ENCODE data around the gene ZCCHC17.

ZCCHC17 gene

DNA sequence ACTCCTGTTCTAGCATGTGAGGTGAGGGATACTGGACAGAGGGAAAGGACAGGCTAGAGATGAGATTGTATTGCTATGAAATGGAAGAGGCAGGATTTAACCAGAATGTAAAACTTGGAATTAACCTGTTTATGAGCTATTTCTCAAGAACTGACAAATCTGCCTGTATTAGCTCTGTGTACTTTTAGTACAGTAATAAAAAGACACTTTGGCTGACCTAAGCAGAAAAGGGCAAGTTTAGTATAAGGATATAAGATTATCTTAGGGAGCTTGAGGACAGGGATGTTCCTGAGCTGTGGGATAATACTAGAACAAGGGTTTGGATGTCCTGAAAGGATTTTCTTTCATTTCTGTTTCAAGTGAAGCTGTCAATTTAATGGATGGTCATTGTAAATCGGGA is 11.2 kb downstream of the ZCCHC17 start:
- DNase-seq, result no peak

GRCh38 chr1:31310198-31310597 is 13.4 kb downstream of the ZCCHC17 start:
- DNase-seq, result no peak

- no peak for DNase-seq
These were observed 19.1 kb downstream of the ZCCHC17 start for GRCh38 chr1:31315902-31316301.

GRCh38 chr1:31318146-31318545 is 21.3 kb downstream of the ZCCHC17 start:
- DNase-seq, result no peak

- no peak for DNase-seq
These were observed 27.3 kb downstream of the ZCCHC17 start for GRCh38 chr1:31324093-31324492.

- DNase-seq, result no peak
These were observed 28.2 kb downstream of the ZCCHC17 start for GRCh38 chr1:31324992-31325391.

DNA sequence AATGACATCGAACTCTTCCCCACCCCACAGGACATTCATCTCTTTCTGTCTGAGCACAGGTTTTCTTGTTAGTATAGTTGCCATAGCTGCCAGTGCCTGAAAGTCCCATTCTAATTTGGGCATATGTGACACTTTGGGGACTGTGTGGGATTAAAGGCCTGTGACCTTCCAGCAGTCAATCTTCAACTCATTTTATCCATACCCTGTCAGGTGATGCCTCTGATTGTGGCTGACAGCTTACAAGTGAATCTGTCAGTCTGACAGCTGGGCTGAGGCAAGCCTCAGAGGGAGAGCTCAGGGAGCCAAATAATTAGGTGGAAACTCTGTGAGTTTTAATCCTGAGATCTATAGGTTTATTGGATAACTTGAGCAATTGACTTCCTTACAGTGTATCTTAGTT is 29.6 kb downstream of the ZCCHC17 start:
- DNase-seq, result no peak

- DNase-seq, result no peak
These were observed 30.5 kb downstream of the ZCCHC17 start for GRCh38 chr1:31327381-31327780.

DNA sequence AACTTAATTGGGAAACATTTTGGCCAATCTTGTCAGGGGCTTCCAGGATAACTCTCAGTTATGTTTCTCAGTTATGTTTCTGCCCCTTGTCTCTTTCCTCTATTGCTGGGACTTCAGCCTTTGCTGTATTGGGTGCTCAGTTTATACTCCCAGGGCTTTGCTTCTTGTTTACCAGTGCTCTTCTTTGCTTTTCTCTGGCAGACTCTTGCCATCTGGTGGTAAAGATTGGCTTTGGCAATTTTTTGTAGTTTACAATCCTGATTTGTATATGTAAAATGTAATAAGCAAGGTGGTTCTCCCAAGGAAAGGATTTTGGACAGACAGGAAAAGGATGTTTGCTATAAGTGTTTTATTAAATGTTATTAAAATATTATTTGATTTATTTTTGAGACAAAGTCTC is 38.2 kb downstream of the ZCCHC17 start:
- no peak for DNase-seq

- no peak for DNase-seq
These were observed 40.0 kb downstream of the ZCCHC17 start for GRCh38 chr1:31336687-31337467.

DNA sequence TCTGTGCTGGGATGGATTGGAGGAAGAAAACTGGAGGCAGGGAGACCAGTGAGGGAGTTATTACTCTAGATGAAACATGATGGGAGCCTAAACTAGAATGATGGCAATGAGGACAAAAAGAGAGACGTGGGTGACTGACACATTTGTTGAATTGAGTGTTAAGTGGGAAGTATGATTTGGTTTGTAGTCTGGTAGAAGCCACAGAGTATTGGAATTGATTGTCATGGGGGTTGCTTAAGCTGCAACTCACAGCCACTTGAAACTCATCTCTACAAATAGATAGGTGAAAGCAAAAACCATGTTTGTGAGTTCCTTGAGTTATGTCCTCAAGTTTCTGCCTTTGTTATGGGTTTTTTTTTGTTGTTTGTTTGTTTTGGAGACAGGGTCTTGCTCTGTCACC is 47.7 kb downstream of the ZCCHC17 start:
- DNase-seq, result no peak

DNA sequence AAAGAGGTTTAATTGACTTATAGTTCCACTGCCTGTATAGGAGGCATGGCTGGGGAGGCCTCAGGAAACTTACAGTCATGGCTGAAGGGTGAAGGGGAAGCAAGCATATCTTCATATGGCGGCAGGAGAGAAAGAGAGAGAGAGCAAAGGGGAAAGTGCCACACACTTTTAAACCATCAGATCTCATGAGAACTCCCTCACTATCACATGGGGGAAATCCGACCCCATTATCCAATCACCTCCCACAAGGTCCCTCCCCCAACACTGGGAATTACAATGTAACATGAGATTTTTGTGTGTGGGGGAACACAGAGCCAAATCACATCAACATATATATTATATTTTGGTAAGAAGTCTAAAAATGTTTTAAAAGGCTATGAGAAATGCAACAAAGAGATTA is 48.8 kb downstream of the ZCCHC17 start:
- no peak for DNase-seq

DNA sequence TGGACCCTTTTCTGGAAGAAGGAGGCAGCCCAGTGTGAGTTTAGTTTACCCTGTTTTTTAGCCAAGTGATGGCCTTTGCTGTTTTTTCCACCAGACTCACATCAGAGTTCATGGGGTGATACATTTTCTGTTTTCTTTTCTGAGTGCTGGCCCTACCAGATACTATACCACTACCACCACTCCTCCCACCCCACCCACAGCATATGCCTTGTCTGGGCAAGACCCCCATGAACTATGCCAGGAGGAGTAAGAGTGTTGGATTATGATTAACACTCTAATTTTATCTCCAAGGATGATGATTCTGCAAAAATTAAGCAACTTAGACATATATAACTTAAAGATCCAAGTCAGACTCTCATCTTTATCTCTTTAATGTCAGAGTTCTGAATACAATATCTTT is 50.0 kb downstream of the ZCCHC17 start:
- no peak for DNase-seq

DNA sequence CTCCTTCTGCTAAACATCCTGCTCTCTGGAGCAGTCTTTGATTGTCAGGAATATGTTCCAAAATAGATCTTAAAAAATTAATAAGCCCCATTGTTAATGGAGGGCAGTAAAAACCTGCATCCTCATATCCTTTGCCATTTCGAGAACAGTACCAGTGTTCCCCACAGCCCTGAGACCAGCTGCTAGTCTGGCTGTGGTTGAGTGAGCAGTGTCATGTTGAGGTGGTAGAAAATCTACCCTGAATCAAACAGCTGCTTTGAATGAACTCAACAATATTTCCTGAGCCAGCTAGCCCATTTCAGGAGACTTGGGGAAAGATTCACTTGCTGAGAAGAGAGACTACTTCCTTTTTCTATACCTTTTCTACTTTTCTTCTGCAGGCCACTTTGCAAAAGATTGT is 51.6 kb downstream of the ZCCHC17 start:
- DNase-seq, result no peak

DNA sequence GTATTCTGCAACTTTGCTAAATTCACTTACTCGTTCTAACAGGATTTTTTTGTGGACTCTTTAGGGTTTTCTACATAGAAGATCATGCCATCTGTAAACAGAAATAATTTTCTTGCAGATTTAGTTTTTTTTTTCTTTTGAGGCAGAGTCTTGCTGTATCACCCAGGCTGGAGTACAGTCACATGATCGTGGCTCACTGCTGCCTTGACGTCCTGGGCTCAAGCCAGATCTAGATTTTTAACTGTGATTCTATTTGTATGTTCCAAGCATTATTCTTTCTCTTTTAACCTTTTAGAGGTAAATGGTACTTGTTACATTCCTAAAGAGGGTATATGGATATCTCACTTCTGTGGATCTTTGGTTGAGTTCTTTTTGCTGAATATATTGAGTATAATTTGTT is 57.5 kb downstream of the ZCCHC17 start:
- DNase-seq, result no peak

DNA sequence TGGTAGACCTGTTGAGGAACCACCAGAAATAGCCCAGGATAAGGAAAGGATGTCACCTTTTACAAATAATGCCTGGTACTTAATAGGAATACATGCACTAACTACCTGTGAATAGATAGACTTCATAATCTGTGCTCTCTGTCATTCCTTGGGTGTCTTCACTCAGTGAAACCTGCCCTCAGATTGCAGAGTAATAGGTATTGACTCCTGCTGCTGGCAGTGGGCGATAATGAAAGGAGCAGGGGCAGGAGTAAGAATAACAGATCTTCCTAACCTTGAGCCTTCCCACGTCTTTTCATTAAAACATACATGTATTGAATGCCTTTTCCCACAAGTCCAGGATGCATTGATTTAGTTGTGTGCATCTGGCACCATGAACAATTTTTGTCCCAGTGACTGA is 59.6 kb downstream of the ZCCHC17 start:
- DNase-seq, result no peak

- DNase-seq, result no peak
These were observed 64.8 kb downstream of the ZCCHC17 start for GRCh38 chr1:31361607-31362006.

GRCh38 chr1:31362032-31362431 is 65.2 kb downstream of the ZCCHC17 start:
- no peak for DNase-seq

GRCh38 chr1:31364561-31365250 is 67.9 kb downstream of the ZCCHC17 start:
- no peak for DNase-seq

- DNase-seq, result no peak
These were observed 70.0 kb downstream of the ZCCHC17 start for GRCh38 chr1:31366796-31367195.

- no peak for DNase-seq
These were observed 71.8 kb downstream of the ZCCHC17 start for GRCh38 chr1:31368611-31369107.

GRCh38 chr1:31370021-31370420 is 73.2 kb downstream of the ZCCHC17 start:
- DNase-seq, result no peak

DNA sequence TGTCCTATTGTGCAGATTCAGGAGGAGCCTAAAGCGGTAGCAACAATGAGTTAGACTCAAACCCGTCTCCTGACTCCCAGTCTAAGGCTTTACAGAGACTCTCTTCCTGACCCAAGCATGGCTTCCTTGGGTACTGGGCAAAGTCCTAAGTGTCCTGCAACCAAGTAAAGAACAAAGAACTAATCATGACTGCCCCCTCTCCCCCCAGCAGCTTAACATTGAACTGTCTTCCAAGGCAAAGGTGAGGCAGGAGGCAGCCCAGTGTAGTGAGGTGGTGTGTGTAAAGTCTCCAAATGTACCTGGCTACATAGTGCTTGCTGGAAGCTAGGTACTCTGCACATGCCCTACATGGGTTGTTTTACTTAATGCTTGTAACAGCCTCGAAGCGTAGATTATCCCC is 73.7 kb downstream of the ZCCHC17 start:
- DNase-seq, result no peak

Data from central memory CD4-positive, alpha-beta T cell (primary cell).